DMS79 treated with DMSO at 0.1 percent for 48 hours (cell line): ENCODE data around the gene TEDC1.
A peak's percentile ranks its signal among the peaks of the same experiment; 100 is the strongest.

Experiments used
- DNase-seq: peaks from one replicate; lab custom pipeline; 2025; lab: John Stamatoyannopoulos, UW

TEDC1 gene, protein sequence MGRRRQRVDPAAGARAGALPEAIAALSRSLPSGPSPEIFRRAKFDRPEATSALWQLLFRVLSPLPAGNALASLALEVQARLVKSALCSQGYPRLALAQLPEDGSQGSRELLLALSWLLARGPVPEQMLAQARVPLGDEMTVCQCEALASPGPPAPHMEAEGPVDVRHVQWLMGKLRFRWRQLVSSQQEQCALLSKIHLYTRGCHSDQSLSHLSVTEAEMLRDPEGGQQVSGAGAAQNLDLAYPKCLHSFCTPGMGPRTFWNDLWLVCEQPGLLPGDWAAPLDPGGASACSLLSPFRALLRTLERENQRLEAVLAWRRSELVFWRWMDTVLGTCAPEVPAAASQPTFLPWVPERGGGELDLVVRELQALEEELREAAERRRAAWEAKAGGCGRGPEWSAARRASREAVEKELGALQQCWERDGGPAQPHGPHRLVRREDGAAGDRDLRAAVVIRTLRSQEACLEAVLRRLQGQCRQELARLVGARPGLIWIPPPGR

DNA sequence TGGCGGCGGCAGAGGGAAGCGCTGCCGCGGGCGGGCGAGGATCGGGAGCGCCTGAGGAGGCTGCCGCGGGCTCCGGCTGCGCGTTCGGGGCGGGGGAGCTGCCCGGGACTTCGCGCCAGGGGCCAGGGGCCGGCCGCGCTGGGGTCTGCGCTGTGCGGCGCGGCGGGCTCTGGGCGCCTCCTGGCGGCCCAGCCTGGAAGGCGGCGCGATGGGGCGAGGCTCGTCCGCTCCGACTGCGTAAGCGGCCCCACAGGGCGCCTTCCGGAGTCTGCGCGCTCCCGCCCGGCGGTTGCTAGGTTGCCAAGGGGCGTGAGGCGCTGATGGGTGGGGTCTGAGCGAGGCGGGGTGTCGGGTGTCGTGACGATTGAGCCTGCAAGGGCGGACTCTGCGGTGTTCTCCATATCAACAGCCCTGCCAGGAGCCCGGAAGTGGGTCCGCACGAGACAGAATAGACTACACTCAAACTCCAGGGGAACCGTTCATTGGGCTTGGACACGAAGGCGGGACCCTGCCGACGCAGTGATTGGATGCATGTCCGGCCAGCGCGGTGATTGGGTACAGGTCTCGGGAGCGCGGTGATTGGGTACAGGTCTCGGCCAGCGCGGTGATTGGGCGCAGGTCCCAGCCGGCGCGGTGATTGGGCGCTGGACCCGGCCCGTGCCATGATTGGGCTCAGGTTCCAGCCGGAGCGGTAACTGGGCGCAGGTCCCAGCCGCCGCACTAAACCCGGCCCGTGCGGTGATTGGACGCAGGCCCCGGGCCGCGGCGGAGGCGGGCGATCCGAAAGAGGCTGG is at the start of gene TEDC1:
TEDC1 (plus strand) TSS at position 675 of the 794 bp plus-strand sequence. CDS start 130 bp downstream, outside the sequence.
- DNase-seq = peak; percentile 100

DNA sequence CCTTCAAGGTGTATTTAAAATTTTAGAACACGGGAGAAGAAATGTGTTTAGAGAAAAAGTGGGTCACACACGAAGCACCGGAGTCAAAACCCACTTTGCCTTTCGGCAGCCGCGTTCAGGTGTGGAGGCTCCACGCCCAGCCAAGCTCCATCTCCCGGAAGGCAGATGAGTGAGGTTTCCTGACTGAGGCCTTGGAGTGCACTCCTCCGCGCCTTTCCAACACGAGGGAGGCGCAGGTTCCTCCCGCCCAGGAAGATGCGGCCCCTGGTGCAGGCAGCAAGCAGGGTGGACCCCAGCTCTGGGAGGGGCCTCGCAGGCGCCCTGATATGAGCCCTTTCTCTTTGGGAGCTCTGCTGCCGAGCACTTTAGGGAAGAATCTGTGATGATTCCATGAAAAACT is 48.9 kb upstream of the TEDC1 start:
- DNase-seq = no peak

DNA sequence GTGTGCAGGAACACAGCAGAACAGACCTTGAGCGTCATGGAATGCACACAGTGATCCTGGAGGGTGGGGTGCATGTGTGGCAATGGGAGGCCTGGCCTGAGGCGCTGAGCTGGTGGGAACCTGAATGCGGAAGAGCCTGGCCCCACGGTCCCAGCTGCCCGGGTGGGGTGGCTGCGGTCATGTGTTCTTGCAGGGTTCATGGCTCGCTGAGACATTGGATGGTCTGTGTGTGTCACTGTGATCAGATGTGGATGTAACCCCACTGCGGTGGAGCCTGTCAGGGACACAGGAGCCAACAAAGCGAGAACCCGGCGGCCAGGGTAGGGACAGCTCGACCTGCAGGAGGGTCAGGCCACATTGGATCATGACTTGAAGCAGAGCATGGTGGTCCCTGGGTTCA is 48.2 kb upstream of the TEDC1 start:
- DNase-seq = no peak

DNA sequence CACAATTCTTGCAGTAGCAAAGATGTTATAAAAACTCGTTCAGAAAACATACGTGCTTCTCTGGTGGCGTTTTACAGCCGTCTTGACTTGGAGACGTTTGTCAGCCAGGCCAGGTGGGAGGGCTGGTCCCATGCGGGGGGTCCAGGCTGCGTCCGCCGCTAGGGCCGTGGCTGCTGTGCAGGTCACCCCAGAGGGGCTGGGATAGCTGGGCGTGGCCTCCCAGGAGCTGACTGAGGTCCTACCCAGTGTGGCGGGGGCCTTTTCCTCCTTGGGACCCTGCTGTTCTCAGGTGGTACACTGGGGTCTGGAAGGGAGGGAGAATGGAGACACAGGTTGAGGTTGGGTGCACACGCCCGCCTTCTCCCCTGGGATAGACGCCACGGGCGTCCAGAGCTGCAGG is 46.2 kb upstream of the TEDC1 start:
- DNase-seq = no peak

DNA sequence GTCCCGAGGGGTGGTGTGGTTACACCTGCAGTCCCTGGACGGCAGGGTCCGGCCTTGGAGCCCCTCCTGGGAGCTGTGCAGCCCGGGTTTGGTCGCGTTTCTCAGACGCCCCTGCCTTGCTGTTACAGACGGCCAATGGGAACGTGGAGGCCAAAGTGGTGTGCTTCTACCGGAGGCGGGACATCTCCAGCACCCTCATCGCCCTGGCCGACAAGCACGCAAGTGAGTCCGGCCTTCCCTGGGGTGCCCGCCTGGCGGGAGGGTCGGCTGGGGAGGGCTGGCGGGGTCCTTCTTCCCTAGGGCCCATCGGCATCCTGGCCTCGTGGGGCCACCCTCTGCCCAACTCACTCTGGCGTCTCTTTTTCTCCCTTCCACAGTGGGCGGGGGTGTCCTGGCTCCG is 45.8 kb upstream of the TEDC1 start:
- DNase-seq = no peak

DNA sequence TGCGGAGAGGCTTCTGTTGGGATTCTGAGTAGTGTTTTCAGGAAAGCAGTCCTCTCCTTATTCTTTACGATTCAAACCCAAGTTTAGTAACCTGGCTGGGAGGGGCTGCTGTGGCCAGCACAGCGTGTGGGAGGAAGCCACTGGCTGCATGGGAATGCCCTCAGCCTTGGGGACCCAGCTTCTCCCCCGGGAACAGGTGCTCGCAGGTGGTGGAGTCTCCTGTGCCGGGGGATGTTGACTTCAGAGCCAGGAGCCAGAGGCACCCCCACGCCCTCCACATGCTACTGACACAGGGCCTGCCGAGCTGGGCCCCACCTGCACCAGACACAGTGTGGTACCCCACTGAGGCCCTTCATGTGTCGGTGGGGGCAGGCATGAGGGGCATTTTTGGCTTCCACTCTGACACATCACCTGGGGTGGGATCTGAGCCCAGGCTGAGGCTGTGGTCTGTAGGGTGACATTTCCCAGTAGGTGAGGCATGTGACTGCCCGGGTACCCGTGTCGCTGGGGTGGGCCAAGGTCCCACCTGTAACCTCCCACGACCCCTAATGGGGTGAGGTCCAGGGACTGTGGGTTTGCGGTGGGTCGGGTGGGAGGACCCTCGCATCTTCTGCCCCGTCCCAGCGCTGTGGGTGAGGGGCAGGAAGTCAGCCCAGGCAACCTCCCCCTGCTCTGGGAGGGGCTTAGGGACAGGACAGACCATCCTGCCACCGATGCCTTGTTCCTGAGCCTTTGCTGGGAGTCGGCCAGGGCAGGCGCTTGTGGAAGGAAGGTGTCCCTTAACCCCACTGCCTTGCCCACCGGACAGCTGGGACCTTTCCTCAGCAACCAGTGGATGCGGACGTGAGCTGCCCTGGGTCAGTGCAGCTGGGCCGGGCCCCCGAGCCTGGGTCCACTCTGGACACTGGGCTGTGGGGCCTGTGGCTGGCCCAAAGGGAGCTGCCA is 44.9 kb upstream of the TEDC1 start:
- DNase-seq = no peak

DNA sequence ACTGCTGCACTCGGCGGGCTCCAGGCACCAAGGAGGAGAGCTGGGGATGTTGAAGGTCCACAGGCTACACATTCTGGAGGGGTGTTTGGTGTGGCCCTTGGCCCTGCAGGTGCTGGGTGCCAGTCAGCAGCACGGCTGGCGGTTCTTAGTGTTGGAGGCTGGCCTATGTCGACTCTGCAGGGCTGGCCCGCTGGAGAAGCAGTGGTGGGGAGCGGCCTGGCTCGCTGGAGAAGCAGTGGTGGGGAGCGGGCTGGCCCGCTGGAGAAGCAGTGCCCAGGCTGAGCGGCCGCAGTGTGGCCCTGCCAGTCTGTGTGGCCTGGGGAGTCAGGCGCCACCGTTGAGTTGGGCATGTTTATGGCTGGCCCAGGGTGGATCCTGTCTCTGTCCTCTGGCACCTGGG is 44.1 kb upstream of the TEDC1 start:
- DNase-seq = no peak

DNA sequence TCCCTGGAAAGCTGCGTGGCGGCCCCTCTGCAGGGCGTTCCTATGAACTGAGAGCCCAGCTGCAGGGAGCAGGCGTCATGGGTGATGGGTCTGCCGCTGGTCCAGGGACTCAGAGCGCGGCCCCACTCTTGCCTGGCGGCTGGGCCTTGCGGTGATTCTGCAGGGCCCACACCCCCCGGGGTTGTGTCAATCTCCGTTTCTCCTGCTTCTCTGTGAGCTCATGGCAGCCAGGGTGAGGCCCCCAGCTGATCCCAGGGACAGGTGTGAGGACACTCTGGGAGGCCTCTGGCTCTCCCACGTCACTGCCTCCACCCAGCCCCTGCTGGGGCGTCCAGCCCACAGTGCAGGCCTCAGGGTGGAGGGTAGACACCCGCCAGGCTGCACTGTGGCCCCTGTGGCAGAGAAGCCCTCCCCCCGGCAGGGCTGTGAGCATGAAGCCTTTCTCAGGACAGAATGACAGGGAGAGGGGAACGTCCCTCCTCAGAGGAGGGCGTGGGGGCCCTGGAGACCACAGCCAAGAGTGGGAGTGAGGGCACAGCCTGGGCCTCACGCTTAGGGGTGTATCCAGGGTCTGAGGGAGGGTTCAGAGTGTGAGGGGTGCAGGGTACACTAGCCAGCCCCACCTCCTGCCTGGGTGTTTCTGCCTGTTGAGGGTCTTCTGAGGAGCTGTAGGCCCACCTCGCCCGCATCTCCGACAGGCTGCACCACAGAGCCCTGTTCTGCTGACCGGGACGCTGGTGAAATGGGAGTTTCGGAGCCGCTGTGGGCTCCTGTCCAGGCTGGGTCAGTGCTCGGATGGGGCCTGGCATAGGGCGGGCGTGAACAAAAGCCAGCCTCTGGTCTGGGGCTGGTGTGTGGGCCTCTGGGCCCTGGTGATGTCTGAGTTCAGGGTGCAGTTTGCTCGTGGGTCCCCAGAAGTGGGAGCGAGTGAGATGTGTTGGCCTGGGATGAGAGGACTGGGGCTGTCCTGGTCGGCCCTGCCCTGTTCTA is 43.1 kb upstream of the TEDC1 start:
- DNase-seq = no peak

DNA sequence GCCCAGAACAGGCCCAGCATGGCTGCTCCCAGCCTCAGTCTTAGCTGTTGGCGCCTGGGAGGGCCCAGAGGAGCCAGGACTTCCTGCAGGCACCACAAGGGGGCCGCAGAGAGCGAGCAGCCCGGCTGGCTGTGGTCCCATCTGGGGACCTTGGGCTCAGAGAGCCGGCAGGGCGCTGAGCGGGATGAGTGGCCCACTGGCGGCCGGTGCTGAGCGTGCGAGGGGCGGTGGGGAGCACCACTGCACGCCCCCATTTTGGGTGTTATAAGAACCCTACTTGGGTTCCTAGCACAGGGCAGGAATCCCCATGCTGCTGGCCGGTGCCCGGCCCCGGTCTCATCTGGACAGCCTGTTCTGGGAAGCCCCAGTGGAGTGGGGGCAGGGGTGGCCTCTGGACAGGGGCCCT is 42.3 kb upstream of the TEDC1 start:
- DNase-seq = peak; percentile 16

DNA sequence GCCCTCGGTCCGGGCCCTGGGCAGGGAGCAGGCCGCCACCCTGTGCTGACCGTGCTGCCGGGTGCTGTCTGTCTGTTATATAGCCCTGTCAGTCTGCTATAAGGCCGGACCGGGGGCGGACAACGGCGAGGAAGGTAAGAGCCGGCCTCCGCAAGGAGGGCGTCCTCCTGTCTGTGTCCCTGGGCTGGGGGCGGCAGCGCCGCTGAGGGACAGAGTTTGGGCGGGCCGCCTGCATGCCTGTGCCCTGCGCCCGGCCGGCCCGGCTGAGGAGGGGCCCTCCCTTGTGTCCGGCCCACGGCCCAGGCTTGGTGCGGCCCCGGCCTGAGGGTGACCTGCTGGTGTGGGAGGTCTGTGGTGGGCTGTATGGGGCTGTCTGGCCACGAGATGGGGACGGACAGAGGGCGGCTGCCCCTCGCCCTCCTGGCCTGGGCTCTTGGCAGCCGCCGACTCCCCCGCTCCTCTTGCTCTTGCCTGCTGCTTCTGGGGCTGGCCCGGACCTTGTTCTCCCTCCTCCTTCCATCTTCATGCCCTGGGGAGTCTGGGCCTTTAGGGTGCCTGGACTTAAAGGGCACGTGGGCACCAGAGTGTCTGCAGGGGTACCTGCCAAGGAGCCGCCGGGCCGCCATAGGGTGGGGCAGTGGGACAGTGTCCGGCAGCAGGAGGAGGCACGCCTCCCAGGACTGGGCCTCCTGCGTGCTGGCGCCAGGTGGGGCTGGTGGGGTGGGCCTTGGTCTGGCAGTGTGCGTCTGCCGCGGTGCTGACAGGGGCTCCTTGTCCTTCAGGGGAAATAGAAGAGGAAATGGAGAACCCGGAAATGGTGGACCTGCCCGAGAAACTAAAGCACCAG is 41.5 kb upstream of the TEDC1 start:
- no peak for DNase-seq

DNA sequence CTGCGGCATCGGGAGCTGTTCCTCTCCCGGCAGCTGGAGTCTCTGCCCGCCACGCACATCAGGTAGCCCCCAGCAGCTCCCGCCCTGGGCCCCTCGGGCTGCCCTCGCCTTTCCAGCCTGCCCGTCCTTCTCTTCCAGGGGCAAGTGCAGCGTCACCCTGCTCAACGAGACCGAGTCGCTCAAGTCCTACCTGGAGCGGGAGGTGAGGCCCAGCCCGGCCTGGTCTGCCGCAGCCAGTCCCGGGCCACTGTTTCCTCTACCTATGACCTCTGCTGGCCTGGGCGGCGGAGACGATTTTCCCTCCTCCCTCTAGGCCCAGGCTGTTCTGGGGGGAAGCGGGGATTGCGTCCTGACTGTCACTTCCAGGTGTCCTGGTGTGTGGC is 40.9 kb upstream of the TEDC1 start:
- DNase-seq = no peak

DNA sequence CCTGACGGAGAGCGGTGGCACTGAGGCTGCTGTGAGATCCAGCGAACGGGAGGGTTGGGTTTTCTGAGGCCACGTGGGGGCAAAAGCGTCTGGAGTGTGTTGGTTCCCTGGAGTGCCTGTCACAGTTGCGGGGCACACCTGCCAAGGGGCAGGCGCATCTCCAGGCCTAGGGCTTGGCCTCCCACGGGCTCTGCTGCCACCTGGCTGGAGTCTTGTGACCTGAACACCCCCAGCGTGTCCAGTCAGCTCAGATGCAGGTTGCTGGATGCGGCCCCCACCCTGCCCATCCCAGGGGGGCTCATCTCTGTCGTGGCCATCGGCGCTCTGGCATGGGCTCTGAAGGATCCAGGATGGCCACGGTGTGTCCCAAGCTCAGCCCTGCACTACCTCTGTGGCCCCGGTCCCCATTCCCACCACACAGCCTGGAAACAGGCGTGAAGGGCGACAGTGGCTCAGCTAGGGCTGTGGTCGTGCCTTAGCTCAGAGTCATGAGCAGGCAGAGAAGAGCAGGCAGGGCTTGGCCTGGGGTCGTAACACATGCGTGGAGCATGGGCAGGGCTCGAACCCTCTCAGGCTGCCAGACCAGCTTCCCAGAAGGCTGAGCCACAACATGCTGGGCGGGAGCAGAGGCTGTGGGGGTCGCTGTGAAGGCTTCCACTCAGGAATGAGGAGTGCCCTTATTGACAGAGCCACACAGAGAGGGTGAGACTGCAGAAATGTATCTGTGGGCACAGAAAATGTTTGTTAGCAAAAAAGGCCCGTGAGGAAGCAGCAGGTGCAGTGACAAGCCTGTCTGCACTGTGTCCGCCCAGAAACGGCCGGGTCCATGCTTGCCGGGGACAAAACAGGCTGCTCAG is 40.0 kb upstream of the TEDC1 start:
- no peak for DNase-seq

DNA sequence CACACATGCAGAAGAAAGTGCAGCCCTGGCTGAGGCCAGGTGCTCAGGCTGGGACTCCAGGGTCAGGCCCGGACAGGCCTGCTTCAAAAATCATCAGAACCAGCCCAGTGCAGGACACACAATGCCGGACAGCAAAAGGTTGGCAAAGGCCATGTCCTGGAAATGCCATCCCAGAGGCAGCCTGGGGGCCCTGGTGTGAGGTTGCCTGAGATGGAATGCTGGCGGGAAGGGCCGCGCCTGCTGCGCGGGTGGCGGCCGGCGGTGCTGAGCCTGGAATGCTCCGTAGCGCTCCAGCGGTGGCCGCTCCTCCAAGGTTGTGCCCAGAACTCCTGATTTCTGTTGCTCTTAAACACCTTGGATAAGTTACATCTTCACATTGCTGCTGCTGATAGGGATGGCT is 38.1 kb upstream of the TEDC1 start:
- no peak for DNase-seq

DNA sequence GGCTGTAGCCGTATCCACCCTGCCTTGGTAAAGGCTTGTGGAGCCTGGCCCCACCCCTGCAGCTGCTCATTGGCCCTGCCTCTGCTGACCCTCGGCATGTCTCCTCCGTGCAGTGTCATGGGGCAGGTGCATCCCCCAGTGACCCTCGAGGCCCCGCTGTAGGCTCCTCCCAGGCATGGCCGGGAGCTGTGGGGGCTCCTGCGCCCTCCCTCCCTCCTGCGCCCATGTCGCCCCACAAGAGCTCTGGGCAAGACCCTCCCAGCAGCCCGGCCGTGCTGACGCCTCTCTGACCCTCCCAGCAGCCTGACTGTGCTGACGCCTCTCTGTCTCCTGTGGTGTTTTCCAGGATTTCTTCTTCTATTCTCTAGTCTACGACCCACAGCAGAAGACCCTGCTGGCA is 37.2 kb upstream of the TEDC1 start:
- DNase-seq = no peak

DNA sequence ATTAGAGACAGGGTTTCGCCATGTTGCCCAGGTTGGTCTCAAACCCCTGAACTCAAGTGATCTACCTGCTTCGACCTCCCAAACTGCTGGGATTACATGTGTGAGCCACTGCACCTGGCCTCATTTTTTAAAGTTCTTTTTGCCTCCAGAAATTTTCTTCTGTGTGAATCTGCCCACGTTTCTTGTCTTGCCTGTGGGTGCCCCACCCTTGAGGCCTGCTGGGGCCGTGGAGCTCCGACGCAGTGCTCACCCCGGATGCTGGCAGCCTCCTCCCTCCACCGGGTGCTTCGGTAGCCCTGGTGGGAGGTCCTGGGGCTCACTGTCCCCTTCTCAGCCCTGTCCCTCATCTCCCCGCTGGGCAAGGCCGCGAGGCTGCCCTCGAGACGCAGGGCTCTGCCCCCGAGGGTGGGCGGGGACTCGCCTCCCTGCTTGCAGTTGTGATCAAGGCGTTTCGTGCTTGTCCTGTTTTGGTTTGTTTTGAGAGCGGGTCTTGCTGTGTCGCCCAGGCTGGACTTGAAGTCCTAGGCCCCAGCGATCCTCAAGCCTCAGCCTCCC is 35.9 kb upstream of the TEDC1 start:
- no peak for DNase-seq

DNA sequence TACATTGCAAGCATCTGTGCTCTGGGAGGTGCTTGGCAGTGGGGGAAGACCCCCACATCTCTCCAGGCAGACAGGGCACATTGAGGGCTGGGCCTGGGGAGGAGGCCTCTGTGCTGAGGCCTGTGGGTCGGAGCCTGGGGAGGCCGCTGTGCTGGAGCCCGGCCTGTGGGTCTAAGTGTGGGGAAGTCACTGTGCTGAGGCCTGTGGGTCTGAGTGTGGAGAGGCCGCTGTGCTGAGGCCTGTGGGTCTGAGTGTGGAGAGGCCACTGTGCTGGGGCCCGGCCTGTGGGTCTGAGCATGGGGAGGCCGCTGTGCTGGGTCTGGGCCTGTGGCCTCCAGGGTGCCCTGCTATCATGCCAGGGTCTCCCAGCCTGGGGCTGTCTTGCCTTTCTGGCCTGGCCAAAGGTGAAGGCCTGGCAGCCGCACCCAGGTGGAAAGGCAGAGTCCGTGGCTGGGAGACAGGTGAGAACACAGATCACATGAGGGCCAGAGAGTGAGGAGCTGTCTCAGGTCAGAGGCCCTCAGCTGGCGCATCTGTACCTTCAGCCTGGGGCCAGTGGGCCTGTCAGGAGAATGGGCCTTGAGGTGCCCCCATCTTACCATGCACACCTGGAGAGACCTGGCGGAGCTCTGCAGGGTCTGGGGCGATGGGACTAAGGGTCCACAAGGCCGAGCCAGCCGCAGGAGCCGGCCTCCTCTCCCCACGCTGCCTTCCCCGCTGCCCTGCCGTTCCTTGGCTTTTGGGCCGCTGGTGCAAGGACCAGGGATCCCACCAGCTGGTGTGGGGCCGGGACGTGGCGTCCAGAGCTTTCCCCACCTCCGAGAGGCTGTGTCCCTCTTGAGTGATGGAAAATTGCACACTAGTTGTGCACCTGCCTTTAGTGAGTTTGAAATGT is 35.0 kb upstream of the TEDC1 start:
- DNase-seq = no peak
